Fibroblast of the aortic adventitia (primary cell): ENCODE results near the gene CCDC146. TPM values are rescaled to one million over a fixed set of nuclear protein-coding genes. Genes with fewer than 3 reads are reported as not detected.
A peak's percentile ranks its signal among the peaks of the same experiment; 100 is the strongest.

Experiments used
- DNase-seq: peaks from one replicate; pipeline ENCODE4 v3.0.0-alpha.2; 2010; ENCODE audit warnings: low read depth
- H3K4me3 ChIP-seq: 2 replicates; pipeline ENCODE4 v1.5.1; 2011; ENCODE audit warnings: low read depth, mild to moderate bottlenecking, control low read depth, low read length, moderate library complexity
- total RNA-seq: library from RNA; depleted of rRNA; stranded (reverse); fragments of >200 nt; gene quantifications from 2 replicates; pipeline ENCODE4 v1.2.3, GENCODE V29; 2012; ENCODE audit warnings: low replicate concordance
- TF ChIP-seq, protein P1 (sequence below): IDR thresholded peaks from 2 replicates; pipeline ENCODE4 v1.5.1; 2011; ENCODE audit warnings: mild to moderate bottlenecking, low read length, control low read depth, inconsistent platforms; ENCODE audit not compliant: insufficient read depth

Gene CCDC146
- total RNA-seq, 1 donor, result 1.4 TPM

DNA sequence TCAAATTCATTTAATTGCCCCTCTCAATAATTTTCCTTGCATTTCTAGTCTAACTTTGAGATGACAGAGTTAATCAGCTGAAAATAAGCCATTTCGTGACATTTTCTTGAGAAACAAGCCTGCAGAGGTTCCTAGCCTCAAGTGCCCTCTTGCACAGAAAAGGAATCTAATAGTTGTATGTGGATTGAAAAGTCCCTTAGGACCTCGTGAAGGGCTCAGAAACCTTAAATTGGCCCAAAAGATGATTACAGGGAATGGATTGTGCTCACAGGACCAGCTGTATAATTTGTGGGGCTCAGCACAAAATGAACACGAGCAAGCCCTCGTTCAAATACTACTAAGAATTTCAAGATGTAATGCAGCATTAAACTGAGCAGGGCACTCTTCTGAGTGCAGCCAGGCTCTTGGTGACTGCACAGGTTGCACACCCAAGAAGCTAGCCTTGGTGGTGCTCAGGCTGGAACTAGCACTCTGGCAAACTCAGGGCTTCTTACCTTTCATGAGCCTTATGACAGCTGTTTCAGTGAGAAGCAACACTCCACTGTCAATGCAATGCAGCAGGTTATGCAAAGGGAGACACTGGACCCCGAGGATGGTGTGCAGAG is 191.6 kb downstream of the CCDC146 start:
- TF ChIP-seq, protein P1, sequence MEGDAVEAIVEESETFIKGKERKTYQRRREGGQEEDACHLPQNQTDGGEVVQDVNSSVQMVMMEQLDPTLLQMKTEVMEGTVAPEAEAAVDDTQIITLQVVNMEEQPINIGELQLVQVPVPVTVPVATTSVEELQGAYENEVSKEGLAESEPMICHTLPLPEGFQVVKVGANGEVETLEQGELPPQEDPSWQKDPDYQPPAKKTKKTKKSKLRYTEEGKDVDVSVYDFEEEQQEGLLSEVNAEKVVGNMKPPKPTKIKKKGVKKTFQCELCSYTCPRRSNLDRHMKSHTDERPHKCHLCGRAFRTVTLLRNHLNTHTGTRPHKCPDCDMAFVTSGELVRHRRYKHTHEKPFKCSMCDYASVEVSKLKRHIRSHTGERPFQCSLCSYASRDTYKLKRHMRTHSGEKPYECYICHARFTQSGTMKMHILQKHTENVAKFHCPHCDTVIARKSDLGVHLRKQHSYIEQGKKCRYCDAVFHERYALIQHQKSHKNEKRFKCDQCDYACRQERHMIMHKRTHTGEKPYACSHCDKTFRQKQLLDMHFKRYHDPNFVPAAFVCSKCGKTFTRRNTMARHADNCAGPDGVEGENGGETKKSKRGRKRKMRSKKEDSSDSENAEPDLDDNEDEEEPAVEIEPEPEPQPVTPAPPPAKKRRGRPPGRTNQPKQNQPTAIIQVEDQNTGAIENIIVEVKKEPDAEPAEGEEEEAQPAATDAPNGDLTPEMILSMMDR, result no peak
- no peak overlapping the region for H3K4me3 ChIP-seq
- no peak for DNase-seq

DNA sequence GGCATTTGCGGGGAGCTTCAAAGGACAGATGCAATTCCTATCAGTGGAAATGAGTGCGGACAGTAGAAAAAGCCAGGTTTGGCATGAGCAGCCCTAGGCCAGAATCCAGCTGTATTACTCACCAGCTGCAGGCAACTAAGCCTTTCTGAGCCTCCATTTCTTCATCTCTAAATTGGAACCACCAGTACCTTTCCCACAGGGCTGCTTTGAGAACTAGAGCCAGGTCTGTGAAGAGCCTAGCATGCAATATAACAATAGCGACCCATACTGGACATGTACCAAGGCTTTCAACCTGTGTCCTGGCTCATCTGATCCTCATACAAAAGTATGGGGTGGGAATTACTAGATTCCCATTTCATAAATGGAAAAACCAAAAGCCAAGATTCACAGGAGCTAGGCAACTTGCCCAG is 192.8 kb downstream of the CCDC146 start:
- H3K4me3 ChIP-seq, result no peak overlapping the region
- peak; percentile 87 for DNase-seq
- TF ChIP-seq, protein P1, result peak; percentile 30

DNA sequence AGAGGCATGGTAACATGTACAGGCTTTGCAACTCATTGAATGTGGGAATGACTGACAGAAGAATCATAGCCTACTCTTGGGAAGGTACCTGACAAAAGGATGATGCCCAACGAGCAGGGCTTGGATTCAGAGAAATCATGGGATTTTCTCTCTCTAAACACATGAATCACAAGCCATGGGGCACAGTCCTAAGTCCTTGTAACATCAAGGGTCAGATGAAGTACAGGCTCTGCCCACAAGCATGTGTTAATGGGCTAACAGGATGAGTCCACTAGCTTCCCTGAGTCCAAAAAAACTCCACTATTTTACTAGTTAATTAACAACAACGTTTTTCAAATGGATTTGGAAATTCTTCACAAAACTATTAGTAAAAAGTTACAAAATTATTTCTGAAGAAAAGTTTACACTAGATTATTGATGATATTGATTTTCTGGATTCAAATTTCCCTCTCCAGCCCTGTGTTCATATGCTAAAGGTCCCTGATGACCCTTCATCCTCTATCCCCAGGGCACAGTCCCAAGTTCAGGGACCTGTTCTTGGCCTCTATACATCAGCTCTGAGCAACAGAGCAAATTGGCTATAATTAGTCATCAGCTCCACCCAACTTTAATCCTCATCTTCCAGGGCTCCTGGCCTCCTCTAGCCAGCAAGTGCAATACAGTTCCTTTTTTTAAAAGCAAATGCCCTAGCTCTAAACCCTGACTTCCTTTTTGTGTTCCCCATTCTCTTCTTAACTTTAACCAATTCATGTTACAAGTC is 194.0 kb downstream of the CCDC146 start:
- DNase-seq, result no peak
- H3K4me3 ChIP-seq, result no peak overlapping the region
- TF ChIP-seq, protein P1, result no peak

DNA sequence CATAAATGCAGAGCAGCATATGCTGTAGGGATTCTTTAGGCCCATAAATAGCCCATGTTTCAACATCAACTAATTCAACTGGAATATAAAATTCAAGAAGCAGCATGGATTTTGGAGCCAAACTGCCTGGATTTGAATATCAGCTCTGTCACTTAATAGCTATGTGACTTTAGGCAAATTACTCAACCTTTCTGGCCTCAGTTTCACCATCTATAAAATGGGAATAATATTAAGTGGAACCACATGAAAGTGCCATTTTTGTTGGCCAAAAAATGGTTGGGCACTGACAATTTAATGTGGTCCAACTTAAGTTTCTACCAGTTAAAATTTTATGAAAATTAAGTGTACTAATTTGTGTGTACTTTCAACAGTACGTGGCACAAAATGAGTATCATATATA is 195.6 kb downstream of the CCDC146 start:
- H3K4me3 ChIP-seq, result no peak overlapping the region
- TF ChIP-seq, protein P1, result no peak
- DNase-seq, result no peak

DNA sequence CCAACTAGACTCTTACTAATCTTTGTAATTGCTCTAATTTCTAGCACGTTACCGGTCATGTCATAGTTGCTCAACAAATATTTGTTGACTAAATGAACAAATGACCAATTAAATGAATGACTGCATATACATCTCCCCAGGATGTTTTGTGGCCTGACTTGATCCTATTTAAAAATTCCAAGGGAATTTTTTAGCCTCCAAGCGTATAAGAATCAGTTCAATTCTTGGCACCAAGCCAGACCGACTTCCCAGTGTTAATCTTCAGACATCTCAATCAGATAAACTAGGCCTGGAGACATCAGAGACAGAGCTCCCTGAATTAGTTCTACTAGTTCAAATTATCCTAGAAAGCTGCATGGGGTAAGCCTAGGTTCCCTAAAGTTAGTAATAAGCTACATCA is 197.7 kb downstream of the CCDC146 start:
- TF ChIP-seq, protein P1, result no peak
- H3K4me3 ChIP-seq, result no peak overlapping the region
- DNase-seq, result no peak

DNA sequence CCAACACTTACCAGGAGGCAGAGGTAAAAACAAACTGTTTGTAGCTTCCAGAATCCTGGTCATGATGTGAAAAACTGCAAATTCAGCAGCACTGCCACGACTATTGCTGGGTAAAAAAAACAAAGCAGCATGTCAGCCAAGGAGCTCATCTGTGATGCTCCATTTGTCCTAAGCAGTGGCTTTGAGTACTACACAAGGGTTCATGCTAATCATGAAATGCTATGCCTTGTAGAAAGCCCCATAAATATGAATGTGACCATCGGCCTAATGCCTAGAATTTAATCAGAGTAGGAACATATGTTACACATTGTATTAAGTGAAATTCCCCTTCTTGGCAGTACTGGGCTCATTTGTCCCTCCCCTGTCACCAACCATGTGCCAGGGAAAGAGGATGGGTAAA is 198.3 kb downstream of the CCDC146 start:
- no peak overlapping the region for H3K4me3 ChIP-seq
- no peak for DNase-seq
- TF ChIP-seq, protein P1, result no peak
